ENCODE measurements around the gene MYRF.

Gene MYRF

DNA sequence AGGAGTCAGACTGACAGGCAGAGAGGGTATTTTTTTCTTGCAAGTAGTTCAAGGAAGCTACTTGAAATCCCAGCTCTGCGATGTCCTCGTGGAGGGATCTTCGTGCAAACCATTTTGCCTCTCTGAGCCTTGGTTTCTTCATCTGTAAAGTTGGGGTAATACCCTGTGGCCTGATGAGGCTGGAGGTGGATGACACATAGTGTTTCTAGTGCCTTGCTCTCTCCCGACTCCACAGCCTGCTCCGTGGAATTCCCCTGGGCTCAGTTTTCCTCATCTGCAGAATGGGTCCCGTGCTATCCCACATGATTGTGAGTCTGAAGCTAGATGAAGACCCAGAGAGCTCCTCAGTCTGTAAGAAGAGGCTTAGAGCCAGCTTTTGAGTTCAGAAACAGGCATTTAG is 39.6 kb upstream of the MYRF start:
- no peak overlapping the region for H3K4me3 ChIP-seq (ENCODE audit: low read depth in 1 of 2, low read length in 2 of 2)
- no peaks in the 10 kb centered on the region for H3K27me3 ChIP-seq (ENCODE audit: control insufficient read depth in 1 of 2, insufficient read depth in 2 of 2, low read length in 2 of 2)
- H3K9me3 ChIP-seq (ENCODE audit: low read length): no peaks in the 10 kb centered on the region
- peaks cover 6% of the 10 kb centered on the region for H3K4me1 ChIP-seq (ENCODE audit: insufficient read depth, low read length)
- no peaks in the 10 kb centered on the region for H3K36me3 ChIP-seq (ENCODE audit: insufficient read depth, low read length)
- H3K27ac ChIP-seq (ENCODE audit: low read depth, low read length): no peak overlapping the region
- H3K9ac ChIP-seq (ENCODE audit: low read length): no peak overlapping the region

DNA sequence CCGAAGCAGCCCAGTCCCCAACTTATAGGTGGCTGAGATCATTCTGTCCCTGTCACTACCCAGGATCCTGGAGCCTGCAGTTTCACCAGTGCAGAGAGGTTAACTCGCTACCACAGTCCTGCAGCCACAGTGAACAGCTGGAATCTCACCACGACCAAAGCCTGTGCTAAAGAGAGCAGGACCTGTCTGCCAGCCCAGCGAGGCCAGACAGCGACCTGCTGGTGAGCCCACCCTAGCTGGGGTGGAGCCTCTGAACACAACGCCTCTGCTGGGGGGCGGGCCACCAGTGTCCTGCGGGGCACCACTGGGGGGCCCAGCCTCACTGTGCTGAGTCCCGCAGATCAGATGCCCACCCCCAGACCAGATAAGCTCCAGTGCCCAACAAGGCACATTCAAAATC is 39.0 kb upstream of the MYRF start:
- Histone ChIP-seq H3K27ac (ENCODE audit: low read depth, low read length) (no peak overlapping the region), H3K9ac (ENCODE audit: low read length) (no peak overlapping the region), H3K9me3 (ENCODE audit: low read length) (no peaks in the 10 kb centered on the region), H3K4me1 (ENCODE audit: insufficient read depth, low read length) (peaks cover 10% of the 10 kb centered on the region), H3K27me3 (ENCODE audit: control insufficient read depth in 1 of 2, insufficient read depth in 2 of 2, low read length in 2 of 2) (no peaks in the 10 kb centered on the region), H3K36me3 (ENCODE audit: insufficient read depth, low read length) (no peaks in the 10 kb centered on the region), H3K4me3 (ENCODE audit: low read depth in 1 of 2, low read length in 2 of 2) (no peak overlapping the region)

DNA sequence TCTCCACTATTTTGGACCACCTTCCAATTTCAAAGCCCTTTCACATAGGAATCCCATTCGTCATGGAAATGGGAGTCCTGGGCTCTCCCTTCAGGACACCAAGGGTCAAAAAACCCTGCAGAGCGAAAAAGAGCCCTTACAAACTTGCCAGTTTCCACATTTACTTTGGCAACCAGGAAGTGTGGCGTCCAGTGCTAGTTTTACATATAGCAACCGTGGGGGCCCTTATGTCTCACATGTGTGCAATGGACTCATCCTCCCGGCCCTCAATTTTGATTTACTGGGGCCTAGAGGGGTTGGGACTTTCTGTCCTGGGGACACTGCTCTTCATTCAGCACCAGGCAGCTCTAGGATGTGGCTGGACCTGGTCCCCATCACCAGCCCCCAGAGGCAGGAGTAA is 38.5 kb upstream of the MYRF start:
- Histone ChIP-seq H3K27ac (ENCODE audit: low read depth, low read length) (no peak overlapping the region), H3K4me1 (ENCODE audit: insufficient read depth, low read length) (peaks cover 12% of the 10 kb centered on the region), H3K9me3 (ENCODE audit: low read length) (no peaks in the 10 kb centered on the region), H3K4me3 (ENCODE audit: low read depth in 1 of 2, low read length in 2 of 2) (no peak overlapping the region), H3K36me3 (ENCODE audit: insufficient read depth, low read length) (no peaks in the 10 kb centered on the region), H3K27me3 (ENCODE audit: control insufficient read depth in 1 of 2, insufficient read depth in 2 of 2, low read length in 2 of 2) (no peaks in the 10 kb centered on the region), H3K9ac (ENCODE audit: low read length) (no peak overlapping the region)

DNA sequence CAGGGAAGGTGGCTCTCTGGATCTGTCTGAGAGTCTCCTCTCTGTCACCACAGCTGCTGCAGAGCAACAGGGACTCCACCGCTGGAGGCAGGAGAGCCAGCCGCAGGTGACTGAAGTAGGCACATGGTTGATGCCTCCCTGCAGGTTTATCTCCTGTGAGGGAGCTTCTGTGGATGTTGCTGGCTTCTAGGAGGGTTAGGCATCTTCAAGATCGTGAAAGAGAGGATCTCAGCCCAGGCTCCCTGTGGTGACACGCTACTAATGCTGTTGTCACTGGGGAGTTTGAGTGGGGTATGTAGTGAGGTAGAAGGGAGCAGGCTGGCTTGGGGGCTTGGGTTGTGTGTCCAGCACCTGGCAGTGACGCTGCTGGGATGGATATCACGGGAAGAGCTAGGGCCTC is 38.1 kb upstream of the MYRF start:
- H3K9ac ChIP-seq (ENCODE audit: low read length): no peak overlapping the region
- H3K27ac ChIP-seq (ENCODE audit: low read depth, low read length): no peak overlapping the region
- H3K27me3 ChIP-seq (ENCODE audit: control insufficient read depth in 1 of 2, insufficient read depth in 2 of 2, low read length in 2 of 2): no peaks in the 10 kb centered on the region
- no peak overlapping the region for H3K4me3 ChIP-seq (ENCODE audit: low read depth in 1 of 2, low read length in 2 of 2)
- H3K4me1 ChIP-seq (ENCODE audit: insufficient read depth, low read length): peaks cover 14% of the 10 kb centered on the region
- H3K9me3 ChIP-seq (ENCODE audit: low read length): no peaks in the 10 kb centered on the region
- H3K36me3 ChIP-seq (ENCODE audit: insufficient read depth, low read length): no peaks in the 10 kb centered on the region

DNA sequence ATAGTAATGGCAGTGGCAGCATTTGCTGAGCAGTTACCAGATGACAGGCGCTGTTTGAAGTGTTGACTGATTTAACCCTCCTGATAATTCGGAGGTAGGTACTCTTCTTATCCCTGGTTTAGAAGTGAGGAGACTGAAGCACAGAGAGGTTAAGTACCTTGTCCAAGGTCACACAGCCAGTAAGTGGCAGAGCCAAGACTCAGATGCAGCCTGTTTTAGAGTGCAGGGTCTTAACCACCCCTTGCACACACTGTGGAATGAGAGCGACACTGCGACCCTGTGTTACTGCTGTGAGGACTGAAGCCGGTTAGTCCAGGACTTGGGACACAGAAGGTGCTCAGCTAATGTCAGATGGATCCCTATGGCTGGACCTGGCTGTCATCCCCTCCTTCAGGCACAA is 37.5 kb upstream of the MYRF start:
- Histone ChIP-seq H3K9ac (ENCODE audit: low read length) (no peak overlapping the region), H3K9me3 (ENCODE audit: low read length) (no peaks in the 10 kb centered on the region), H3K4me1 (ENCODE audit: insufficient read depth, low read length) (peaks cover 14% of the 10 kb centered on the region), H3K27ac (ENCODE audit: low read depth, low read length) (no peak overlapping the region), H3K27me3 (ENCODE audit: control insufficient read depth in 1 of 2, insufficient read depth in 2 of 2, low read length in 2 of 2) (no peaks in the 10 kb centered on the region), H3K36me3 (ENCODE audit: insufficient read depth, low read length) (no peaks in the 10 kb centered on the region), H3K4me3 (ENCODE audit: low read depth in 1 of 2, low read length in 2 of 2) (no peak overlapping the region)

DNA sequence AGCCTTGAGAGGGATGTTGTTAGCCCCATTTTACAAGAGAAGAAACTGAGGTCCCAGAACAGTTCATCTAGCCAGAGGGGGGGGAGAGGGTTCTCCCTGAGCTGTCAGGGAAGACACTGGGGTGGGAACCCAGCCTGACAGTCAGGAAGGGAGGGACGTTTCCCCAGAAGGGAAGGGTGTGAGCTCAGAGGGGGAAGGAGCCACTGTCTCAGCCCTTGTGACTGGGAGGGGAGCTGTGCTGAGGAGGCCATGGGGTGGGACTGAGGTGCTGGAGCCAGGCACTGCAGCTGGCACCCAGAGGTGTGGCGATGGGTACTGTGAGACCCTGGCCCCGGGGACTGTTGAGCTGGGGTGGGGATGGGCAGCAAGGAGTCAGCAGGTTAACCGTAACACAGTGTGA is 36.6 kb upstream of the MYRF start:
- H3K36me3 ChIP-seq (ENCODE audit: insufficient read depth, low read length): no peaks in the 10 kb centered on the region
- H3K4me1 ChIP-seq (ENCODE audit: insufficient read depth, low read length): peaks cover 14% of the 10 kb centered on the region
- no peak overlapping the region for H3K27ac ChIP-seq (ENCODE audit: low read depth, low read length)
- H3K9ac ChIP-seq (ENCODE audit: low read length): no peak overlapping the region
- no peaks in the 10 kb centered on the region for H3K9me3 ChIP-seq (ENCODE audit: low read length)
- no peak overlapping the region for H3K4me3 ChIP-seq (ENCODE audit: low read depth in 1 of 2, low read length in 2 of 2)
- H3K27me3 ChIP-seq (ENCODE audit: control insufficient read depth in 1 of 2, insufficient read depth in 2 of 2, low read length in 2 of 2): no peaks in the 10 kb centered on the region

DNA sequence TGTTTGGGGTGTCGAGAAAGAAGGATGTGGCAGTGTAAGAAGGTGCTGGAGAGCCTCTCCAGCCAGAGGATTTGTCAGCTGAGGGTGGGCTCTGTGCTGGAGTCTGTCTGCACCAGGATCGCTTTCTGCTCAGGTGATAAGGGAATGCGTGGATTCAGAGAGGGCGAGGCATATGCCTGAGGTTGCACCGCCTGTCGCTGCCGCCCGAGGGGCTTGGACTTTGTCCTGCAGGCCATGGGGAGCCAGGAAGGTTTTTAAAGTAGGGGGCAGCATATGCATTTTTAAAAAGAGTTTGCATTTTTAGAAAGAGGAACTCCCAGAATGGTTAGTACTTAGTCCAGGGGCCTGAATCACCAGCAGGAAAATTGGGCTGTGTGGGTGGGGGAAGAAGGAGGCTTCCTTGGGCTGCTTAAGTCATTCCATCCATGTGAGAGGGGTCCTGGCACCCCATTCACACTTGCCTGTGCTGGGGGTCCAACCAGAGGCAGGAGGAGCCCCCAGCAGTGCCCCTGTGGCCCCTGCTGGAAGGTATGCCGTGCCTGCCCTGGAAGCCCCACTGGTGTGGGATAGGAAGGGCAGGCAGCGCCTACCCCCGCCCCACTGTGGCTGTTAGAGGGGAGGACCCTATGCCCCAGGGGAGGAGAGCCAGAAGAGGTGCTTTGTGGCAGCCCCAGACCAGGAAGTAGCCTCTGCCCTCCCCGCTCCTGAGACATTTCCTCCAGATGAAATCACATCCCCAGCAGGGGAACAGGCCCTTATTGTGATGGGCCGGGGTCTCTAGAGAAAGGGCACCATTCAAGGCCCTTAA is 35.8 kb upstream of the MYRF start:
- H3K4me3 ChIP-seq (ENCODE audit: low read depth in 1 of 2, low read length in 2 of 2): no peak overlapping the region
- H3K9ac ChIP-seq (ENCODE audit: low read length): no peak overlapping the region
- no peaks in the 10 kb centered on the region for H3K27me3 ChIP-seq (ENCODE audit: control insufficient read depth in 1 of 2, insufficient read depth in 2 of 2, low read length in 2 of 2)
- H3K36me3 ChIP-seq (ENCODE audit: insufficient read depth, low read length): no peaks in the 10 kb centered on the region
- peaks cover 14% of the 10 kb centered on the region for H3K4me1 ChIP-seq (ENCODE audit: insufficient read depth, low read length)
- no peaks in the 10 kb centered on the region for H3K9me3 ChIP-seq (ENCODE audit: low read length)
- no peak overlapping the region for H3K27ac ChIP-seq (ENCODE audit: low read depth, low read length)

DNA sequence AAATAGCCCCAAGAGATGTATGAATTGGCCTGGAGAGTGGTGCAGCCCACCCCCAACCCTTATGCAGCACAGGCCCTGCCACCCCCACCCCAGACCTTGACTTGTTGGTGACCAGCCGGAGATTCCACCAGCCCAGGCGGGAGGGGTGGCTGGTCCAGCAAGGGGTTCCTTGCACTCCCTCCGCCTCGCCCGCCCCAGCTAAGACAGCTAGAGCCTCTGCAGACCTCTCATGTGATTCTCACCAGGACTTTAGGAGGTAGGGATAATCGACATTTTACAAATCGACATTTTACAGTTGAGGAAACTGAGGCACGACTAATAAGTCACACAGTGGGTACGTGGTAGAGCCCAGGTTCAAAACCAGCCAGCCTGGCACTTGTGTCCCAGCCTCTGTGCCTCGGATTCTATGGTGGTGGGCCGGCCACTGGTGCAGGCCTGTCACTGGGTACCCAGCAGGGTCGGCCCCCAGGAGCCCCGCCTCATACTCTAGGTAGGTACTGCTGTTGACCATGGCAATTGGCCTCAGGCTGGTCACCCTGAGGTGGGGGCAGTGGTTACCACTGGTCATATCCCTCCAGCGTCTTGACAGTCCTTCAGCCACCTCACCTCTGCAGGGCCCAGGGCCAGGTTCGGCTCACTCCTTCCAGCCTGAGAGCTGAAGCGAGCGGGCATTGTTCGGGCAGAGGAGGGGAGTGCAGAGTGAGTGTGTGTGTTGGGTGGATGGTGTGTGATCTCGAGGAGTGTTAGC is 35.0 kb upstream of the MYRF start:
- Histone ChIP-seq H3K27me3 (ENCODE audit: control insufficient read depth in 1 of 2, insufficient read depth in 2 of 2, low read length in 2 of 2) (no peaks in the 10 kb centered on the region), H3K4me3 (ENCODE audit: low read depth in 1 of 2, low read length in 2 of 2) (peak overlapping the region; percentile 50 to 63), H3K36me3 (ENCODE audit: insufficient read depth, low read length) (no peaks in the 10 kb centered on the region), H3K4me1 (ENCODE audit: insufficient read depth, low read length) (peaks cover 10% of the 10 kb centered on the region), H3K9me3 (ENCODE audit: low read length) (no peaks in the 10 kb centered on the region), H3K27ac (ENCODE audit: low read depth, low read length) (no peak overlapping the region), H3K9ac (ENCODE audit: low read length) (no peak overlapping the region)

DNA sequence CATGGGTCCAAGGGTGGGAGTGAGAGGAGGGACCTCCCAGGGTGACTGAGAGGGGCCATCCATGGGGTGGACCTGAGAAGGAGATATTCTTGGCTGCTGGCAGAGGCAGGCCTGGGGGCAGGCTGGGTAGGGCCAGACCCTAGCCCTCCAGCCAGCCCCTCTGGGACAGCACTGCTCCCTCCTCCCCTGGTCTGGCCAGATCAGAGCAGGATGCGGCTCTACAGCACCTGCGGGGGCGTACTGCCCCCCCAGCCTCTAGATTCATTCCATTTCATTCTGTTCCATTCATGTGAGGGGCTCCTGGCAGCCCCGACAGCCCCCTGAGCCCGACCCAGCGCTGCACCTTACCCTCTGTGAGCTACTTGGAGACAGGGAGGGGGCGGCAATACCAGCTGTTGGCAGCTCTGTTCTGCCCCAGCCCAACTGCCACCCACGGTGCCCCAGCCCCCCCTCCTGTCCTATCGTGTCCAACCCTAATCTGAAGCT is 34.3 kb upstream of the MYRF start:
- Histone ChIP-seq H3K4me3 (ENCODE audit: low read depth in 1 of 2, low read length in 2 of 2) (peak overlapping the region; percentile 50 to 63), H3K27ac (ENCODE audit: low read depth, low read length) (peak overlapping the region; percentile 38), H3K9ac (ENCODE audit: low read length) (peak overlapping the region; percentile 49), H3K27me3 (ENCODE audit: control insufficient read depth in 1 of 2, insufficient read depth in 2 of 2, low read length in 2 of 2) (no peaks in the 10 kb centered on the region), H3K9me3 (ENCODE audit: low read length) (no peaks in the 10 kb centered on the region), H3K36me3 (ENCODE audit: insufficient read depth, low read length) (no peaks in the 10 kb centered on the region), H3K4me1 (ENCODE audit: insufficient read depth, low read length) (peaks cover 10% of the 10 kb centered on the region)

DNA sequence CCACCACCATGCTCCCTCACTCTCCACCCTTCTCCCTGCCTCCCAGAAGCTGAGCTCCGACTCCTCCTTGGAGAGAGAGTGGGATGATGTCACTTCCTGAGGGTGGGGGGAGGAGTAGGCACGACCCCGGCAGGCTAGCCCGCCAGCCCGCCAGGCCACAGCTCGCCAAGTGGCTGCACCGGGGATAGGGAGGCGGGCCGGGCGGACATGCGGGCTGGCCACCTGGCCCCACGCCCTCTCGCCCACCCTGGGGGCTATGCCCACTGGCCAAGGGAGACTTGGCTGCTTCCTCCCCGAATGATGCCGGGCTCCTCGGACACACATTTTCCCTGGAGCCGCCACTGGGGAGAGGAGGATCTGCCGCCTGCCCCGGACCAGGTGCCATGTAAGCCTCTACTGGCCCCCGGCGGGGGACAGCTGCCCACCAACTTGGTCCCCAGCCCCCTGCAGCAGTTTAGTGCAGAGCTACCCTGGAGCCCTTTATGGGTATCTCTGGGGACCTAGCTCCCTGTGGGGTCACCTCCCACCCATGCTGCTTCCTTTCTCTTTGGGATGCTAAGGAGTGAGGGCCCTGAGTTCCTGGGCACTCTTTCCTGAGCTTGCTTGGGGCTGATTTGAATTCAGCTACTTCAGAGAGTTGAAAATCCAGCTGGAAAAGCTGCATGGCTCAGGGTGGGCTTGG is 33.7 kb upstream of the MYRF start:
- no peaks in the 10 kb centered on the region for H3K36me3 ChIP-seq (ENCODE audit: insufficient read depth, low read length)
- H3K9me3 ChIP-seq (ENCODE audit: low read length): no peaks in the 10 kb centered on the region
- no peaks in the 10 kb centered on the region for H3K27me3 ChIP-seq (ENCODE audit: control insufficient read depth in 1 of 2, insufficient read depth in 2 of 2, low read length in 2 of 2)
- no peak overlapping the region for H3K9ac ChIP-seq (ENCODE audit: low read length)
- H3K4me3 ChIP-seq (ENCODE audit: low read depth in 1 of 2, low read length in 2 of 2): peak overlapping the region; percentile 50 to 63
- H3K27ac ChIP-seq (ENCODE audit: low read depth, low read length): peak overlapping the region; percentile 38
- H3K4me1 ChIP-seq (ENCODE audit: insufficient read depth, low read length): peaks cover 10% of the 10 kb centered on the region

DNA sequence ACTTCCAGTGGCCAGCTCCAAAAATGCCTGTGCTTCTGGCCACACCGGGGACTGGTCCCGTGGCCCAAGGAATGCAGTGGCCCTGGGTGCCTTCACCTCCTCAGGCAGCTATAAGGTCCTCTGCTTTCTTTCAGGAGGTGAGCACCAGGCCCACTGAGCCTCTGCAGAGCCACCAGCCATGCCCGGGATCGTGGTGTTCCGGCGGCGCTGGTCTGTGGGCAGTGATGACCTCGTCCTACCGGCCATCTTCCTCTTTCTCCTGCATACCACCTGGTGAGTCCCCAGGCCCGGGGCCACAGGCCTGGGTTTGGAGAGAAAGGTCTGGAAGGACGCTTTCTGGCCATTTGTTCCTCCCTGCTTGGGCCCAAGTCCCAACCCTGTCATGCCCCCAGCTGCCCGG is 32.5 kb upstream of the MYRF start:
- Histone ChIP-seq H3K27ac (ENCODE audit: low read depth, low read length) (no peak overlapping the region), H3K4me3 (ENCODE audit: low read depth in 1 of 2, low read length in 2 of 2) (no peak overlapping the region), H3K36me3 (ENCODE audit: insufficient read depth, low read length) (no peaks in the 10 kb centered on the region), H3K9me3 (ENCODE audit: low read length) (no peaks in the 10 kb centered on the region), H3K4me1 (ENCODE audit: insufficient read depth, low read length) (peaks cover 10% of the 10 kb centered on the region), H3K27me3 (ENCODE audit: control insufficient read depth in 1 of 2, insufficient read depth in 2 of 2, low read length in 2 of 2) (no peaks in the 10 kb centered on the region), H3K9ac (ENCODE audit: low read length) (no peak overlapping the region)
